Activated B cell treated with CpG ODN at 0.5 μM for 24 hours (primary cell): ENCODE results near the gene XDH. TPM values are rescaled to one million over a fixed set of nuclear protein-coding genes. Genes with fewer than 3 reads are reported as not detected.

ENCODE experiments used
- ATAC-seq: fragments of 200-7000 bp; cut with Tn5 transposase; one replicate; pipeline ENCODE4 v1.10.0; 2021; ENCODE audit warnings: low read depth, mild to moderate bottlenecking, moderate library complexity
- CTCF ChIA-PET: fragments of 350-600 bp; sonication (Branson Sonifier 250); formaldehyde crosslinking; loops from one replicate; lab custom pipeline; 2021; ENCODE audit warnings: antibody characterized with exemption; lab: Charles Lee
- POLR2A ChIA-PET: fragments of 350-600 bp; sonication (Branson Sonifier 250); formaldehyde crosslinking; loops from one replicate; lab custom pipeline; 2021; ENCODE audit warnings: antibody characterized with exemption; lab: Charles Lee
- DNase-seq: peaks from one replicate; pipeline ENCODE4 v3.0.0; 2022
- H3K27ac Mint-ChIP-seq: one replicate; pipeline ENCODE4 v1.8.0; 2020; ENCODE audit warnings: mixed read lengths
- H3K27me3 Mint-ChIP-seq: one replicate; pipeline ENCODE4 v1.8.0; 2021; ENCODE audit warnings: mixed read lengths
- H3K36me3 Mint-ChIP-seq: one replicate; pipeline ENCODE4 v1.8.0; 2021; ENCODE audit warnings: low read depth, mixed read lengths
- H3K4me1 Mint-ChIP-seq: one replicate; pipeline ENCODE4 v1.8.0; 2021; ENCODE audit warnings: mixed read lengths
- H3K4me3 Mint-ChIP-seq: one replicate; pipeline ENCODE4 v1.8.0; 2020; ENCODE audit warnings: mild to moderate bottlenecking, mixed read lengths
- H3K9me3 Mint-ChIP-seq: one replicate; pipeline ENCODE4 v1.8.0; 2020; ENCODE audit warnings: mixed read lengths
- CTCF ChIP-seq: fragments of 200-600 bp; IDR thresholded peaks from one replicate; pipeline ENCODE4 v1.8.0; 2022; ENCODE audit warnings: antibody characterized with exemption, mild to moderate bottlenecking
- intact Hi-C: fragments of 100-400 bp; cut with micrococcal nuclease; formaldehyde crosslinking; loops from one replicate; pipeline ENCODE4 v1.15.1; 2024
- total RNA-seq: library from RNA; stranded (reverse); gene quantifications from 2 replicates; pipeline ENCODE4 v1.2.3, GENCODE V29; 2022

XDH gene
- total RNA-seq, 1 donor from 2014 or later, result not detected

DNA sequence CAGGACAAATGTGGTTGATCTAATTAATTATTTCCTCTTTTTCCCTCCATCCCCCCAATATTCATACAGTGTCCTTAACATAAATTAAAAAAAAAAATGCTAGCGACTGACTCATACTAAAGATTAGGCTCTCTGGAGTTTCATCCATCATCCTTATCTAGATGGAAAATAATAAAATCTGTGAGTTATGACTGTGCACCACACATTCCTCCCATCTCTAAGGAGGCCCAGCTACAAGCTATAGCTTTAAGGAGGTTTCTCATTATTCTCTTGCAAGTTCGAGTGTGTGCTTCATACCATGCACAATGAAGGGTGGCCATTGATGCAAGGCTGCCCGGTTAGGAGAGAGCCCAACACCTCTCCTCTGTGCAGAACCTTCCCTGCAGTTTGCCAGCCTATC is 77.3 kb downstream of the XDH start:
- Mint-ChIP-seq H3K9me3 (no peaks in the 10 kb centered on the region), H3K27ac (no peak overlapping the region), H3K4me3 (no peak overlapping the region), H3K4me1 (peaks cover 2% of the 10 kb centered on the region), H3K36me3 (no peaks in the 10 kb centered on the region), H3K27me3 (peaks cover 5% of the 10 kb centered on the region)
- ChIA-PET CTCF (no interaction called here), POLR2A (no interaction called here)
- no peak for TF ChIP-seq CTCF
- intact Hi-C loops, result loop anchor here (2.0 kb wide), 1 partner anchor 1254 kb away; no protein-coding TSS in a partner anchor
- ATAC-seq (no peak), DNase-seq (no peak)

- peaks cover 7% of the 10 kb centered on the region for H3K4me1 Mint-ChIP-seq
- intact Hi-C loops, result loop anchor here (2.0 kb wide), 1 partner anchor 1253 kb away; no protein-coding TSS in a partner anchor
- no peaks in the 10 kb centered on the region for H3K36me3 Mint-ChIP-seq
- no peak overlapping the region for H3K27ac Mint-ChIP-seq
- DNase-seq (no peak), ATAC-seq (no peak)
- H3K27me3 Mint-ChIP-seq, result peaks cover 3% of the 10 kb centered on the region
- H3K4me3 Mint-ChIP-seq, result no peak overlapping the region
- ChIA-PET CTCF (interaction anchor here (0.6 to 8.6 kb wide), 6 partner anchors 166 to 1171 kb away, joined by 3 to 173 read pairs (median 4); no protein-coding TSS in a partner anchor), POLR2A (no interaction called here)
- no peak for TF ChIP-seq CTCF
- no peaks in the 10 kb centered on the region for H3K9me3 Mint-ChIP-seq
These were observed 78.5 kb downstream of the XDH start for GRCh38 chr2:31335921-31336585.

DNA sequence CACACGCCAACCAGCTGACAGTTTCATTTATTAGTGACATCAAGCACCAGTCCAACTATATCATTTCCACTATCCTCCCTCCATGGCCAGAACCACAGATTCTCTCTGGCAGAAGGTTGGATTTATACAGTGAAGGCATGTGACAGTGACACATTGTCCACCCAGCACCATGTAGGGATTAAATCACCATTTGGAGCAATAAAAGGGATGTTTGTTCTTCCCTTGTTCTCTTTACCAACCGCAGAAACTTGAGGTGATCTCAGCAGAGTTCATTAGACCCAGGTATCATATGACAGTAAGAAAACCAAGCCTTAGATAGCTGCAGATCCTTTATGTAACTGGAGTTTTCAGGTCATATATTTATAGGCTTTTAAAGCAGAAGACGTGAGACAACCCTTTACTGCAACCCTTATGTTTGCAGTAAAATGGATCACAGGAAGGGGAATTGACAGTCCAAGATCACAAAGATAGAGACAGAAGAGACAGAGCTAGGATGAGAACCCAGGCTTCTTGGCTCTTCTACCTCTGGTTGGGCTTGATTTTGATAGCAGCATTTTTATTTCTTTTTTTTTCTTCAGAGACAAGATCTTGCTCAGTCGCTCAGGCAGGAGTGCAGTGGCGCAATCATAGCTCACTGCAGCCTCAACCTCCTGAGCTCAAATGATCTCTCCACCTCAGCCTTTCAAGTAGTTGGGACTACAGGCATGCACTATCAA is 80.1 kb downstream of the XDH start:
- intact Hi-C loops, result no loop called here
- ATAC-seq (no peak), DNase-seq (no peak)
- no peaks in the 10 kb centered on the region for H3K9me3 Mint-ChIP-seq
- no peak overlapping the region for H3K4me3 Mint-ChIP-seq
- peaks cover 3% of the 10 kb centered on the region for H3K27me3 Mint-ChIP-seq
- H3K27ac Mint-ChIP-seq, result no peak overlapping the region
- peaks cover 10% of the 10 kb centered on the region for H3K4me1 Mint-ChIP-seq
- no peak for TF ChIP-seq CTCF
- ChIA-PET CTCF (interaction anchor here (0.8 to 8.6 kb wide), 17 partner anchors 10 to 627 kb away, joined by 3 to 173 read pairs (median 6); partner anchors contain the start of genes EHD3 and GALNT14), POLR2A (no interaction called here)
- no peaks in the 10 kb centered on the region for H3K36me3 Mint-ChIP-seq

- Mint-ChIP-seq H3K27me3 (peaks cover 3% of the 10 kb centered on the region), H3K4me1 (peaks cover 10% of the 10 kb centered on the region), H3K36me3 (no peaks in the 10 kb centered on the region), H3K9me3 (no peaks in the 10 kb centered on the region), H3K4me3 (no peak overlapping the region), H3K27ac (peak overlapping the region; percentile 50)
- ChIA-PET POLR2A (interaction anchor here (0.7 to 0.9 kb wide), 2 partner anchors 10 to 100 kb away, joined by 3 read pairs; partner anchors contain the start of gene EHD3), CTCF (interaction anchor here (0.6 to 8.6 kb wide), 31 partner anchors 9 to 631 kb away, joined by 3 to 173 read pairs (median 4); partner anchors contain the start of genes CAPN14, EHD3 and GALNT14)
- intact Hi-C loops, result loop anchor here (1.0 to 2.0 kb wide), 10 partner anchors 77 to 1169 kb away; partner anchors contain the start of gene GALNT14
- peak; percentile 87 for TF ChIP-seq CTCF
- DNase-seq, result peak; percentile 70
- peak; percentile 94 for ATAC-seq
These were observed 80.9 kb downstream of the XDH start for GRCh38 chr2:31333527-31334183.
